Activated CD8-positive, alpha-beta T cell treated with anti-CD3 and anti-CD28 coated beads for 36 hours (primary cell): Measurements from ENCODE around the gene UGT1A9. TPM values are rescaled to one million over a fixed set of nuclear protein-coding genes. Genes with fewer than 3 reads are reported as not detected.

Experiments used
- ATAC-seq: fragments of 200-7000 bp; cut with Tn5 transposase; one replicate; pipeline ENCODE4 v1.10.0; 2021; ENCODE audit warnings: mild to moderate bottlenecking, moderate library complexity
- CTCF ChIA-PET: fragments of 350-600 bp; sonication (Branson Sonifier 250); formaldehyde crosslinking; loops from one replicate; lab custom pipeline; 2021; ENCODE audit warnings: antibody characterized with exemption; lab: Charles Lee
- POLR2A ChIA-PET: fragments of 350-600 bp; sonication (Branson Sonifier 250); formaldehyde crosslinking; loops from one replicate; lab custom pipeline; 2021; ENCODE audit warnings: antibody characterized with exemption; lab: Charles Lee
- DNase-seq: peaks from one replicate; pipeline ENCODE4 v3.0.0-alpha.2; 2020
- H3K27ac Mint-ChIP-seq: one replicate; pipeline ENCODE4 v1.8.0; 2021; ENCODE audit warnings: mild to moderate bottlenecking, mixed read lengths
- H3K27me3 Mint-ChIP-seq: one replicate; pipeline ENCODE4 v1.8.0; 2021; ENCODE audit warnings: mixed read lengths
- H3K36me3 Mint-ChIP-seq: one replicate; pipeline ENCODE4 v1.8.0; 2021; ENCODE audit warnings: low read depth, mixed read lengths
- H3K4me1 Mint-ChIP-seq: one replicate; pipeline ENCODE4 v1.8.0; 2021; ENCODE audit warnings: low read depth, mixed read lengths
- H3K4me3 Mint-ChIP-seq: one replicate; pipeline ENCODE4 v1.8.0; 2021; ENCODE audit warnings: mild to moderate bottlenecking, moderate library complexity, mixed read lengths
- H3K9me3 Mint-ChIP-seq: one replicate; pipeline ENCODE4 v1.8.0; 2021; ENCODE audit warnings: mixed read lengths
- CTCF ChIP-seq: fragments of 200-600 bp; IDR thresholded peaks from one replicate; pipeline ENCODE4 v1.8.0; 2022; ENCODE audit warnings: antibody characterized with exemption, mild to moderate bottlenecking
- intact Hi-C: fragments of 100-400 bp; cut with micrococcal nuclease; formaldehyde crosslinking; loops from one replicate; pipeline ENCODE4 v1.10.0; 2022
- total RNA-seq, 2 experiments: library from RNA; stranded (reverse); gene quantifications; one replicate each; pipeline ENCODE4 v1.2.3, GENCODE V29; 2021

UGT1A9 gene
- total RNA-seq, 2 experiments from 2014 or later = not detected

DNA sequence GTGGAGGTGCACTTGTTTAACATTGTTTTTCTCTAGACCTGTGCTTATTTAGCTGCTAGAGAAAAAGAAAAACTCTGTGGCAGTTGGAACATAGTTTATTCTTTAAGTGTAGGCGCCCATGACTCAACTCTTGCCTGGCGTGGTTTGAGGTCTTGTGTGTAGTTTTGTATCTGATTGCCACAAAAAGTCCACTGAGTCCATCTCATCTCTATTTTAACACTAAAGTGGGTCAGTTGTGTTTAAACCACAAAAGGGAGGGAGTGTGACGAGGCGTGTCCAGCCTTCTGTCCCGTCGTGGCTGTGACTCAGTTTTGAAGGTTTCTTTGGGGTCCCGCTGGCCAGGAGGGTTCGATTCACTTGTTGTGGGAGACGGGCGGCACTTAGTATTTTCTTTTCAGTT is 15.3 kb upstream of the UGT1A9 start:
- ATAC-seq (peak; percentile 24), DNase-seq (peak; percentile 27)
- CTCF ChIA-PET = no interaction called here
- Mint-ChIP-seq H3K4me1 (no peaks in the 10 kb centered on the region), H3K27ac (no peak overlapping the region), H3K4me3 (no peak overlapping the region), H3K36me3 (no peaks in the 10 kb centered on the region), H3K27me3 (peaks cover 10% of the 10 kb centered on the region), H3K9me3 (no peaks in the 10 kb centered on the region)
- POLR2A ChIA-PET = no interaction called here
- no peak for TF ChIP-seq CTCF
- intact Hi-C loops = no loop called here

DNA sequence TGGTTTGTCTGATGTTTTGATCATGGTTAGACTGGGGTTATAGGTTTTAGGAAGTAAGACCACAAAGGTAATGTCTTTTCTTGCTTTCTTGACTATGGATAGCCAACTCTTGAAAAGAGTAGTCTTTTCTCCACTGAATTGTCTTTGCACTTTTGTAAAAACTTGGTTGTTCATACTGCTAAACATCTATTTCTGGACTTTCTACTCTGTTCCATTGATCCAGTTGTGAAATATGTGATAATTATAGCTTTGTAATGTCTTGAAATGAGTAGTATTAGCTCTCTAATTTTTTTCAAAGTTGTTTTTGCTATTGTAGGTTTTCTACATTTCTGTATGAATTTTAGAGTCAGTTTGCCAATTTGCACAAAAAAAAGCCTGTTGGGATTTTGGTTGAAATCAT is 13.1 kb upstream of the UGT1A9 start:
- no peaks in the 10 kb centered on the region for H3K36me3 Mint-ChIP-seq
- no peak for TF ChIP-seq CTCF
- H3K4me1 Mint-ChIP-seq = no peaks in the 10 kb centered on the region
- no peak for DNase-seq
- POLR2A ChIA-PET = no interaction called here
- CTCF ChIA-PET = no interaction called here
- peaks cover 12% of the 10 kb centered on the region for H3K27me3 Mint-ChIP-seq
- no peak for ATAC-seq
- H3K27ac Mint-ChIP-seq = no peak overlapping the region
- H3K9me3 Mint-ChIP-seq = no peaks in the 10 kb centered on the region
- intact Hi-C loops = no loop called here
- no peak overlapping the region for H3K4me3 Mint-ChIP-seq

DNA sequence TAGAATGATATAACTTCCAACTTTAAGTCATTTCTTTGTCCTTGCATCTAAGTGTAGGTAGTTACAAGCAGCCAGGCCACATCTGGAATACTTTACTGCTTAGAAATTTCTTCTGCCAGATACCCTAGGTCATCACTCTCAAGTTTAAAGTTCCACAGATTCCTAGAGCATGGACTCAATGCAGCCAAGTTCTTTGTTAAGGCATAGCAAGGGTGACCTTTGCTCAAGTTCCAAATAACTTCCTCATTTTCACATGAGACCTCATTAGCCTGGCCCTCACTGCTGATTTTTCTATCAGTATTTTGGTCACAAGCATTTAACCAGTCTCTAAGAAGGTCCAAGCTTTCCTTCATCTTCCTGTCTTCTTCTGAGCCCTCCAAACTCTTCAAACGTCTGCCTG is 7.8 kb upstream of the UGT1A9 start:
- DNase-seq = no peak
- no peak for TF ChIP-seq CTCF
- no peaks in the 10 kb centered on the region for H3K36me3 Mint-ChIP-seq
- no peak overlapping the region for H3K4me3 Mint-ChIP-seq
- ChIA-PET POLR2A (no interaction called here), CTCF (no interaction called here)
- no peak overlapping the region for H3K27ac Mint-ChIP-seq
- no peaks in the 10 kb centered on the region for H3K4me1 Mint-ChIP-seq
- intact Hi-C loops = no loop called here
- no peak for ATAC-seq
- peaks cover 1% of the 10 kb centered on the region for H3K9me3 Mint-ChIP-seq
- H3K27me3 Mint-ChIP-seq = peaks cover 24% of the 10 kb centered on the region

DNA sequence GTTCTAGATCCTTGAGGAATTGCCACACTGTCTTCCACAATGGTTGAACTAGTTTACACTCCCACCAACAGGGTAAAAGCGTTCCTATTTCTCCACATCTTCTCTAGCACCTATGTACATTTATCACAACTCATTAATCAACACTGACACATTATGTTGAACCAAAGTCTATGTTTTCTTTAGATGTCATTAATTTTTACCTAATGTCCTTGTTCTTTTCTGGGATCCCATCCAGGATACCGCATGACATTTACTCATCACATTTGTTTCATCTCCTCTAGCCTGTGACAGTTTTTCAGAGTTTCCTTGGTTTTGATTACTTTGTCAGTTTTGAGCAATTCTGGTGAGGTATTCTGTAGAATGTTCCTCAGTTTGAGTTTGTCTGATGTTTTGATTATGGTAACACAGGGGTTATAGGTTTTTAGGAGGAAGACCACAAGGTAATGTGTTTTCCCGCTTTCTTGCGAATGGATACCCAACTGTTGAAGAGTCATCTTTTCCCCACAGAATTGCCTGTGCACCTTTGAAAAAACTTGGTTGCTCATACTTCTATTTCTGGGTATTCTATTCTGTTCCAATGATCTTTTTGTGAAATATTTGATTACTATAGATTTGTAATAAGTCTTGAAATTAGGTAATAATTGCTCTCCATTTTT is 3.0 kb upstream of the UGT1A9 start:
- Mint-ChIP-seq H3K36me3 (no peaks in the 10 kb centered on the region), H3K27ac (no peak overlapping the region), H3K27me3 (peaks cover 25% of the 10 kb centered on the region), H3K4me1 (no peaks in the 10 kb centered on the region), H3K4me3 (no peak overlapping the region), H3K9me3 (peaks cover 1% of the 10 kb centered on the region)
- CTCF ChIA-PET = no interaction called here
- no peak for DNase-seq
- POLR2A ChIA-PET = no interaction called here
- intact Hi-C loops = no loop called here
- no peak for ATAC-seq
- no peak for TF ChIP-seq CTCF

DNA sequence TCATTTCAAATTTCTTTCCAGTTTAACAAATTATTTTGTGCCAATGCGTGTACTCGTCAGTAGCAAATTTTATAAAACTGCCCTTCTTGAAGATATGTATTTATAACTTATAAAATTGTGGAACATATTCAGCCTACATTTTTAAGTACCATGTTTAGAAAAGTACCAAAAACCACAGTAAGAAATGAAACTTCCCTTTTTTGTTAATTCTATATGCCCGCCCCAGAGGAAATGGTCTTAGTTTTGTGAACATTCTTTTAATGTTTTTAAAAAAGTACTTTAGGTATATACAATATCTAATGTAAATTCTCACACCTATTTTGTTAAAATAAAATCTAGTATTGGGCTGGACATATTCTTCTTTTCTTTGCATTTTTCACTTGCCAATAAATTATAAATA is 1.2 kb downstream of the UGT1A9 start:
- ATAC-seq = no peak
- Mint-ChIP-seq H3K9me3 (no peaks in the 10 kb centered on the region), H3K4me3 (no peak overlapping the region), H3K27me3 (peaks cover 22% of the 10 kb centered on the region), H3K27ac (no peak overlapping the region), H3K36me3 (no peaks in the 10 kb centered on the region), H3K4me1 (no peaks in the 10 kb centered on the region)
- POLR2A ChIA-PET = no interaction called here
- DNase-seq = no peak
- CTCF ChIA-PET = no interaction called here
- TF ChIP-seq CTCF = no peak
- intact Hi-C loops = no loop called here
